Muscle of back (tissue), 13 donors: ENCODE results near the gene PYCARD. TPM values are rescaled to one million over a fixed set of nuclear protein-coding genes. Genes with fewer than 3 reads are reported as not detected.
A peak's percentile ranks its signal among the peaks of the same experiment; 100 is the strongest.
"Not testable (repeated sequence)": the region's sequence is repeated elsewhere in the genome, so short reads cannot be mapped to it uniquely, and the experiment has no call there.

Experiments
- DNase-seq, 3 donors: peaks; one replicate each; pipeline versions ENCODE4 v3.0.0 to v3.0.0-alpha.2; 2013
- long read RNA-seq, 9 donors: transcript quantifications; one replicate each; lab custom pipeline, GENCODE V29; 2026
- polyA plus RNA-seq, 10 donors: library from polyadenylated mRNA; unstranded; fragments of 120-200 nt; gene quantifications; one replicate each; pipeline ENCODE4 v1.2.1, GENCODE V29; 2013; ENCODE audit not compliant: insufficient read length in 10 of 10

The PYCARD gene
- polyA plus RNA-seq, result 10 to 100 TPM in 1 of 10 donors, 1 to 10 TPM in 9; 3.3 to 14.0 (median 7.3) TPM
- long read RNA-seq, donor 1, transcript PYCARD-201 (3 exons, 990 nt), result major isoform, 7 of 7 reads
- long read RNA-seq, donor 1, partial matches to known transcripts, result 0 of 7 reads
- long read RNA-seq, donor 1, other reads (novel, unspliced or antisense), result 0 of 7 reads
- long read RNA-seq, donor 2, partial matches to known transcripts, result 0 of 5 reads
- long read RNA-seq, donor 2, other reads (novel, unspliced or antisense), result 0 of 5 reads
- long read RNA-seq, donor 3, result 0 reads
- long read RNA-seq, donor 4, partial matches to known transcripts, result 0 of 5 reads
- long read RNA-seq, donor 4, other reads (novel, unspliced or antisense), result 0 of 5 reads
- long read RNA-seq, donor 5, transcript PYCARD-201 (3 exons, 990 nt), result major isoform, 12 of 18 reads
- long read RNA-seq, donor 5, partial matches to known transcripts, result 5 of 18 reads
- long read RNA-seq, donor 5, other reads (novel, unspliced or antisense), result 0 of 18 reads
- long read RNA-seq, donor 6, partial matches to known transcripts, result 0 of 5 reads
- long read RNA-seq, donor 6, other reads (novel, unspliced or antisense), result 0 of 5 reads
- long read RNA-seq, donor 7, transcript PYCARD-201 (3 exons, 990 nt), result major isoform, 9 of 9 reads
- long read RNA-seq, donor 7, partial matches to known transcripts, result 0 of 9 reads
- long read RNA-seq, donor 7, other reads (novel, unspliced or antisense), result 0 of 9 reads
- long read RNA-seq, donor 8, transcript PYCARD-201 (3 exons, 990 nt), result major isoform, 9 of 10 reads
- long read RNA-seq, donor 8, partial matches to known transcripts, result 0 of 10 reads
- long read RNA-seq, donor 8, other reads (novel, unspliced or antisense), result 0 of 10 reads
- long read RNA-seq, donor 9, partial matches to known transcripts, result 0 of 2 reads
- long read RNA-seq, donor 9, other reads (novel, unspliced or antisense), result 0 of 2 reads

- peak in 1 of 3 donors; percentile 78 for DNase-seq
Observed at GRCh38 chr16:31202414-31203375, at the start of gene PYCARD. TSS of gene PYCARD (minus strand) at chr16:31202760. CDS start at chr16:31202690, 70 bp downstream.

- no peak for DNase-seq
Observed at GRCh38 chr16:31251435-31251834, 48.9 kb upstream of the PYCARD start.

- DNase-seq, result no peak
Observed at GRCh38 chr16:31250782-31251384, 48.3 kb upstream of the PYCARD start.

- no peak for DNase-seq
Observed at GRCh38 chr16:31248344-31248743, 45.8 kb upstream of the PYCARD start.

GRCh38 chr16:31246296-31246695 is 43.7 kb upstream of the PYCARD start:
- no peak for DNase-seq

GRCh38 chr16:31245598-31245997 is 43.0 kb upstream of the PYCARD start:
- not testable (repeated sequence) for DNase-seq

GRCh38 chr16:31243734-31244670 is 41.4 kb upstream of the PYCARD start:
- DNase-seq, result peak in 1 of 3 donors; percentile 20

GRCh38 chr16:31242206-31242605 is 39.6 kb upstream of the PYCARD start:
- DNase-seq, result no peak

- no peak for DNase-seq
Observed at GRCh38 chr16:31238041-31238440, 35.5 kb upstream of the PYCARD start.

GRCh38 chr16:31229501-31229900 is 26.9 kb upstream of the PYCARD start:
- DNase-seq, result no peak

- no peak for DNase-seq
Observed at GRCh38 chr16:31228206-31228605, 25.6 kb upstream of the PYCARD start.

- DNase-seq, result no peak
Observed at GRCh38 chr16:31225193-31225592, 22.6 kb upstream of the PYCARD start.

GRCh38 chr16:31224092-31224955 is 21.8 kb upstream of the PYCARD start:
- no peak for DNase-seq

GRCh38 chr16:31223044-31223443 is 20.5 kb upstream of the PYCARD start:
- DNase-seq, result no peak

GRCh38 chr16:31221357-31222160 is 19.0 kb upstream of the PYCARD start:
- DNase-seq, result no peak

- no peak for DNase-seq
Observed at GRCh38 chr16:31219154-31219741, 16.7 kb upstream of the PYCARD start.

- DNase-seq, result no peak
Observed at GRCh38 chr16:31217136-31217530, 14.6 kb upstream of the PYCARD start.
